ENCODE results near the gene GABRG3.

The GABRG3 gene

GRCh38 chr15:27490867-27491595, 520.0 kb downstream of the GABRG3 start:
- Histone ChIP-seq H3K79me2 (ENCODE audit: control insufficient read depth, insufficient read depth, low read length, unreplicated experiment) (no peaks in the 10 kb centered on the region), H2AFZ (ENCODE audit: low read length, unreplicated experiment) (no peak overlapping the region), H3K4me1 (ENCODE audit: control insufficient read depth, insufficient read depth, low read length, unreplicated experiment) (no peaks in the 10 kb centered on the region), H3K4me3 (ENCODE audit: low read depth, low read length) (no peak overlapping the region), H3K36me3 (ENCODE audit: insufficient read depth, low read length) (no peaks in the 10 kb centered on the region), H3K27me3 (ENCODE audit: insufficient read depth, low read length) (no peaks in the 10 kb centered on the region), H3K27ac (ENCODE audit: low read depth, low read length) (no peak overlapping the region)

- Histone ChIP-seq H3K27ac (ENCODE audit: low read depth, low read length) (no peak overlapping the region), H3K36me3 (ENCODE audit: insufficient read depth, low read length) (no peaks in the 10 kb centered on the region), H3K27me3 (ENCODE audit: insufficient read depth, low read length) (no peaks in the 10 kb centered on the region), H3K79me2 (ENCODE audit: control insufficient read depth, insufficient read depth, low read length, unreplicated experiment) (no peaks in the 10 kb centered on the region), H3K4me3 (ENCODE audit: low read depth, low read length) (no peak overlapping the region), H2AFZ (ENCODE audit: low read length, unreplicated experiment) (no peak overlapping the region), H3K4me1 (ENCODE audit: control insufficient read depth, insufficient read depth, low read length, unreplicated experiment) (no peaks in the 10 kb centered on the region)
Observed at GRCh38 chr15:27491666-27492621, 521.0 kb downstream of the GABRG3 start.

DNA sequence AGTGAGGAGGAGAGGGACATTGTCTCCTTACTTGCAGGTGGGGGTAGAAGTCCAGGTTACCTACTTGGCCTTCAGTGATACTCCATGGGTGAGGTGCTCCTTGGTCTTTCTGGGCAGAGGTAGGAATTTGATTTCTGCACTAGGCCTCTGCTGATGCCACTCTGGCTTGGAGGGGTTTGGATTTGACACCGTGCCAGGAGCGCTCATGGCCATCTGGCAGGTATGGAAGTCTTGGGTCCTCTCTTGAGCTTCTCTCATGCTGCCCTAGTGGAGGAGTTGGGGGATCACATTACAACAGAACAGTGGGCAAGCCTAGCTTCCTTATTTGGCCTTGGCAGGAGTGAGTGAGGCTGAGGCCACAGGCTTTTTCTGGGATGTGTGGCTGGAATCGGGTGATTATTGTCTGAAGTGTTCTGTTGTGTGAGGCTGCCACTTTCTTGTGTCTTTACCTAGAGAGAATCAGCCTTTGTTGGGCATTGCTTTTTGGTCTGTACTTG, 525.0 kb downstream of the GABRG3 start:
- Histone ChIP-seq H3K4me3 (ENCODE audit: low read depth, low read length) (no peak overlapping the region), H3K4me1 (ENCODE audit: control insufficient read depth, insufficient read depth, low read length, unreplicated experiment) (no peaks in the 10 kb centered on the region), H3K27me3 (ENCODE audit: insufficient read depth, low read length) (no peaks in the 10 kb centered on the region), H3K36me3 (ENCODE audit: insufficient read depth, low read length) (no peaks in the 10 kb centered on the region), H2AFZ (ENCODE audit: low read length, unreplicated experiment) (no peak overlapping the region), H3K79me2 (ENCODE audit: control insufficient read depth, insufficient read depth, low read length, unreplicated experiment) (no peaks in the 10 kb centered on the region), H3K27ac (ENCODE audit: low read depth, low read length) (no peak overlapping the region)

- Histone ChIP-seq H3K4me1 (ENCODE audit: control insufficient read depth, insufficient read depth, low read length, unreplicated experiment) (no peaks in the 10 kb centered on the region), H2AFZ (ENCODE audit: low read length, unreplicated experiment) (no peak overlapping the region), H3K27ac (ENCODE audit: low read depth, low read length) (no peak overlapping the region), H3K4me3 (ENCODE audit: low read depth, low read length) (no peak overlapping the region), H3K36me3 (ENCODE audit: insufficient read depth, low read length) (no peaks in the 10 kb centered on the region), H3K27me3 (ENCODE audit: insufficient read depth, low read length) (no peaks in the 10 kb centered on the region), H3K79me2 (ENCODE audit: control insufficient read depth, insufficient read depth, low read length, unreplicated experiment) (no peaks in the 10 kb centered on the region)
Observed at GRCh38 chr15:27498700-27499099, 527.7 kb downstream of the GABRG3 start.

GRCh38 chr15:27499191-27499590, 528.2 kb downstream of the GABRG3 start:
- H3K4me3 ChIP-seq (ENCODE audit: low read depth, low read length) = no peak overlapping the region

DNA sequence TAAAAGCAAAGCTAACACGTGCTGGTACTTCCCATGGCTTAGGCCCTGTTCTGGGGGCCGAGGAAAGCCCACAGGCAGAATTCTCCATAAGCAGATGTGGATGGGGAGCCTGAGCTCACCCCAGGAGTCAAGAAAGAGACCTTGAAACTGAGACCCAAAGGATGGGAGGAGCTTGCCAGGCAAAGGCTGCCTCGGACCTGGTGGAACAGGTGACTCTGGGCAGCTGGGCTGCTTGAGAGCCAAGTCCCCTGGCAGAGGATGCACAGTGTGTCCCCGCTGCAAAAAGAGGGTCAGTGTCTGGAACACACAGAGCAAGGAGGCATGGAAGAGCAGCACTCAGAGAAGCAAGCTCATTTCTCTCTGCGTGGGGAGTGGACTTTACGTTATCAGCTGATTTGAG, 528.7 kb downstream of the GABRG3 start:
- Histone ChIP-seq H3K4me3 (ENCODE audit: low read depth, low read length) (no peak overlapping the region), H3K27ac (ENCODE audit: low read depth, low read length) (no peak overlapping the region)

More at GRCh38 chr15:27499191-27499590, 528.2 kb downstream of the GABRG3 start:
- Histone ChIP-seq H3K27ac (ENCODE audit: low read depth, low read length) (no peak overlapping the region), H3K27me3 (ENCODE audit: insufficient read depth, low read length) (no peaks in the 10 kb centered on the region), H3K79me2 (ENCODE audit: control insufficient read depth, insufficient read depth, low read length, unreplicated experiment) (no peaks in the 10 kb centered on the region), H3K36me3 (ENCODE audit: insufficient read depth, low read length) (no peaks in the 10 kb centered on the region), H2AFZ (ENCODE audit: low read length, unreplicated experiment) (no peak overlapping the region), H3K4me1 (ENCODE audit: control insufficient read depth, insufficient read depth, low read length, unreplicated experiment) (no peaks in the 10 kb centered on the region)

GRCh38 chr15:27500206-27500605, 529.2 kb downstream of the GABRG3 start:
- Histone ChIP-seq H3K27me3 (ENCODE audit: insufficient read depth, low read length) (no peaks in the 10 kb centered on the region), H3K4me3 (ENCODE audit: low read depth, low read length) (no peak overlapping the region), H2AFZ (ENCODE audit: low read length, unreplicated experiment) (no peak overlapping the region), H3K4me1 (ENCODE audit: control insufficient read depth, insufficient read depth, low read length, unreplicated experiment) (no peaks in the 10 kb centered on the region), H3K27ac (ENCODE audit: low read depth, low read length) (no peak overlapping the region), H3K79me2 (ENCODE audit: control insufficient read depth, insufficient read depth, low read length, unreplicated experiment) (no peaks in the 10 kb centered on the region), H3K36me3 (ENCODE audit: insufficient read depth, low read length) (no peaks in the 10 kb centered on the region)

More for the DNA sequence above, 528.7 kb downstream of the GABRG3 start:
- Histone ChIP-seq H3K79me2 (ENCODE audit: control insufficient read depth, insufficient read depth, low read length, unreplicated experiment) (no peaks in the 10 kb centered on the region), H2AFZ (ENCODE audit: low read length, unreplicated experiment) (no peak overlapping the region), H3K36me3 (ENCODE audit: insufficient read depth, low read length) (no peaks in the 10 kb centered on the region), H3K4me1 (ENCODE audit: control insufficient read depth, insufficient read depth, low read length, unreplicated experiment) (no peaks in the 10 kb centered on the region), H3K27me3 (ENCODE audit: insufficient read depth, low read length) (no peaks in the 10 kb centered on the region)

GRCh38 chr15:27506752-27507151, 535.8 kb downstream of the GABRG3 start:
- Histone ChIP-seq H3K79me2 (ENCODE audit: control insufficient read depth, insufficient read depth, low read length, unreplicated experiment) (no peaks in the 10 kb centered on the region), H3K36me3 (ENCODE audit: insufficient read depth, low read length) (no peaks in the 10 kb centered on the region), H3K27me3 (ENCODE audit: insufficient read depth, low read length) (no peaks in the 10 kb centered on the region), H3K4me3 (ENCODE audit: low read depth, low read length) (no peak overlapping the region), H3K27ac (ENCODE audit: low read depth, low read length) (no peak overlapping the region), H2AFZ (ENCODE audit: low read length, unreplicated experiment) (no peak overlapping the region), H3K4me1 (ENCODE audit: control insufficient read depth, insufficient read depth, low read length, unreplicated experiment) (no peaks in the 10 kb centered on the region)

DNA sequence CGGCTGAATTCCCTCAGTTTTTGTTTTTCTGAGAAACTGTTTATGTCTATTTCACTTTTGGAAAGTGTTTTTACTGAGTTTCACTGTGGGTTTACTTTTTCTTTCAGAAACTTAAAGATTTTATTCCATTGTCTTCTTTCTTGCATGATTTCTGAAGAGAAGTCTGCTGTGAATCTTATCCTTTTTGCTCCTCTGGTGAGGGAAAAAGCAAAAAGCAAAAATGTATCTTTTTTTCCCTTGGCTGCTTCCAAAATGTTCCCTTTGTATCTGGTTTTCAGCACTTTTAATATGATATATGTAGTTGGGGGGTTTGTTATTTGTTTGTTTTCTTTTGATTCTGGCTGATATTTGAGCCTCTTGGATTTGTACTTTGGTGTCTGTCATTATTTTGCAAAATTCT, 538.0 kb downstream of the GABRG3 start:
- Histone ChIP-seq H3K36me3 (ENCODE audit: insufficient read depth, low read length) (no peaks in the 10 kb centered on the region), H3K27me3 (ENCODE audit: insufficient read depth, low read length) (no peaks in the 10 kb centered on the region), H3K4me3 (ENCODE audit: low read depth, low read length) (no peak overlapping the region), H2AFZ (ENCODE audit: low read length, unreplicated experiment) (no peak overlapping the region), H3K79me2 (ENCODE audit: control insufficient read depth, insufficient read depth, low read length, unreplicated experiment) (no peaks in the 10 kb centered on the region), H3K27ac (ENCODE audit: low read depth, low read length) (no peak overlapping the region), H3K4me1 (ENCODE audit: control insufficient read depth, insufficient read depth, low read length, unreplicated experiment) (no peaks in the 10 kb centered on the region)

DNA sequence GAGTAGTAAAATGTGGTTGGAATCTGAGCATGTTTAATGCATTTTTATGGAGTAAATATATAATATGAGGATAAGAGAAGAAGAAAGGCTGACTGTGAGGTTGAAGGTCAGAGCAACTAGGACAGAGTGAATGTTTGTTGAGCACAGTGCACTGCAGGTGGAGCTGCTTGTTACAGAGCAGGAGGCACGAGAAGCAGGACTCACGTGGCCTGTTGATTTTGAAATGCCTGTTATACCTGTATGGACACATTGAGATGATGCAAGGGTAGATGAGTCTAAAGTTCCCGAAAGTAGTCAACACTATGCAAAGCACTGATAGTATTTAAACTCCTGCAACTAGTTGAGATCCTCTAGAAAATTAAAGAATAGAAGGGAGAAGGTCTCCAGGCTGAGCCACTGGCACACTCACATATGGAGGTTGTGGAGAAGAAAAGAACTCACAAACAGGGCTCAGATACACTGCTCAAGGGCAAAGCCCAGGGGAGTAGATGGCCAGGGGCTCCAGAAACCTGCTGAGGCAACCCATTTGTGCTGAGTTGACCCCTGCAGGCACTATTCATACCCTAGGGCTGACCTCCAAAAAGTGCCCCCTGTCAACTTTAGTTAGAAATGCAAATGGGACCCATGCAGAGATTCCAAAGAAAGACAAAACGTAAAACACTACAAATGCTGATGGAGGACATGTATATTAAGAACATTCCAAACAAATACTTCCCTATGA, 541.5 kb downstream of the GABRG3 start:
- no peaks in the 10 kb centered on the region for H3K36me3 ChIP-seq (ENCODE audit: insufficient read depth, low read length)
- no peaks in the 10 kb centered on the region for H3K4me1 ChIP-seq (ENCODE audit: control insufficient read depth, insufficient read depth, low read length, unreplicated experiment)
- H3K79me2 ChIP-seq (ENCODE audit: control insufficient read depth, insufficient read depth, low read length, unreplicated experiment) = no peaks in the 10 kb centered on the region
- H2AFZ ChIP-seq (ENCODE audit: low read length, unreplicated experiment) = no peak overlapping the region
- no peak overlapping the region for H3K27ac ChIP-seq (ENCODE audit: low read depth, low read length)
- no peak overlapping the region for H3K4me3 ChIP-seq (ENCODE audit: low read depth, low read length)
- no peaks in the 10 kb centered on the region for H3K27me3 ChIP-seq (ENCODE audit: insufficient read depth, low read length)
